AG08395 (cell line): ENCODE data around the gene CDH16.
"Not testable (repeated sequence)": the region's sequence is repeated elsewhere in the genome, so short reads cannot be mapped to it uniquely, and the experiment has no call there.

Experiments
- DNase-seq: peaks from one replicate; pipeline ENCODE4 v3.0.0; 2012; ENCODE audit warnings: mixed read lengths, low spot score

CDH16 gene

DNA sequence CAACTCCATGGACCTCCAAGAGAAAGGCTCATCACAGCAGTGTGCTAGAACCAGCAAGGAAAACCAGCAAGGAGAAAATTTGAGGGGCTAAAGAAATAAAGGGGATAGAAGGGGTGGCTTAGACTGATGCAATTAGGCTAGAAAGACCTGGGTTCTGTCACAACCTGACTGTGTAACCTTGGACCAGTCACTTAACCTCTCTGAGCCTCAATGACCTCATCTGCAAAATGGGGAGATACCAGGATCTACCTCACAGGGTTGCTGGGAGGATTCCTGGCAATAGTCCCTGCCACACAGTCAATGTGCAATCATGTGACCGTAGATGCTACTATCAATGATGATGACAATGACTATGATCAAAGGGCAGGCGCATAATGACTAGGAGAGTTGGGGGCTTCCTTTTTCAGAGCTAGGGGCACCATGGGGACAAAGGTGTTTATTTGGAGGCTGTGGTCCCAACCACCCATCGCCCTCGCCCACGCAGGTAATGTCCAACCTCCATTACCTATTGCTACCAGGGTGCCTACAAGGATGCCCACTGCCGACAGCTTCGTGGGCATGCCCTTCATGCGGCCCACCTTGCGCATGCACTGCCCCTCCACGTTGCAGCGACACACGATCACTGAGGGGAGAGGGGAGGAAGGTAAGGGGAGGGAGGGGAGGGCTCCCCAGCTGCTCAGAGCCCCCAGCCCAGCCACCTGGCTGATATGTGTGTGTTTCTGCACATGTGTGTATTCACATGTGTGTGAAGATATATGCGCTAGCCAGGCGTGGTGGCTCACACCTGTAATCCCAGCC, 9.7 kb downstream of the CDH16 start:
- DNase-seq: no peak

DNA sequence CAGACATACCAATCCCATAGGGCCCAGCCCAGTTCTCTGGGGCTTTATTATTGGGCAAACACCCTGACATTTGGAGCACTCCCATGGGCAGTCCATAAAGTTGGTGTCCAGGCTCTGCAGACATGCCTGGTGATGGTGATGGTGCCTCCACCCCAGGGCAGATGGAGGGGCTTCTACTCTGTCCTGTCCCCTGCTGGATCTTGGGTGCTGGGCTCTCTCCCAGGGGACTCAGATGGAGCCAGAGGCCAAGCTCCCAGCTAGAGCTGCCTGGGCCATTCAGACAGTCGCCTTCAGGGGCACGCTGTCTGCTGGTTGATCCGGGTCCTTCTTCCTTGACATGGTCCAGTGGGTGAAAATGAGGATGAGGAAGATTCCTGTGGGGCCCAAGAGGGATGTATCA, 10.6 kb downstream of the CDH16 start:
- no peak for DNase-seq

DNA sequence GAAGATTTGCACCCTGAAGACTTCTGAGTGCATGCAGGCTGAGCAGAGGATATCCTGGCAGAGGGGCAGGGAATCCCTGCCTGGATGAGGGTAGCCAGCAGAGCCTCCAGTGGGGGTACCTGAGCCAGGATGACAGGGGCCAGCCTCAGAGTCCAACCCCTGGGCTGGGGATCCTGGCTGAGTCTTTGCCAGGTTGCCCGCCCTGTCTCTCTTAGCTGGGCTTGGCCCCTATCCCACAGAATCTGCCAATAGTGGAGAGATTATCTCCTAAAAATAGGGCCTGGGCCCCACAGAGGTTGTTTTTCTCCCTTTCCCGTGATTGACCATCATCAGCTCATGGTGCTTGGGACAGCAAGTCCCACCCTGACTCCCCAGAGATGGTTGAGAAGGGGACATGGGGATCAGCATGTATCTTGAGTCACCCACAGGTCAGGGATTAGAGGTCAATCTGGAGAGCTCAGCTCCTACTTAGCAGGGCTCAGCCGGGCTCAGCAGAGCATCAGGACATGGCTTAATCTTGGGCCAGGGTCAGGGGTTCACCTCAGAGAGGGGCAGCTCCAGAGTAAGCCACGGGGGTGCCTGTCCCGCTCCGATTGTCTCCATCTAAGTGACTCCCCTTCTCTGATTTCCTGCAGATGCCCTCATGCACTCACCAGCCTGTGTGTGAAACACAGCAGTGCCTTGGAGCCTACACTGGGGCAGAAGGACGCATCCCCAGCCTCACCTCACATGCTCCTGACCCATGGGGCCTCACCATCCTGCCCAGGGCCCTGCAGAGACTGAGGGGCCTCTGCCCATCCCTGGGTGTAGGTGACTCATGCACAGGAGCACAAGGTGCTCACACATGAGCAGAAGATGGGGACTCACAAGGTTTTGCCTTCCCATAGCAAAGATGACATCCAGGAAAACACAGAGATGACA, 11.5 kb downstream of the CDH16 start:
- DNase-seq: no peak

DNA sequence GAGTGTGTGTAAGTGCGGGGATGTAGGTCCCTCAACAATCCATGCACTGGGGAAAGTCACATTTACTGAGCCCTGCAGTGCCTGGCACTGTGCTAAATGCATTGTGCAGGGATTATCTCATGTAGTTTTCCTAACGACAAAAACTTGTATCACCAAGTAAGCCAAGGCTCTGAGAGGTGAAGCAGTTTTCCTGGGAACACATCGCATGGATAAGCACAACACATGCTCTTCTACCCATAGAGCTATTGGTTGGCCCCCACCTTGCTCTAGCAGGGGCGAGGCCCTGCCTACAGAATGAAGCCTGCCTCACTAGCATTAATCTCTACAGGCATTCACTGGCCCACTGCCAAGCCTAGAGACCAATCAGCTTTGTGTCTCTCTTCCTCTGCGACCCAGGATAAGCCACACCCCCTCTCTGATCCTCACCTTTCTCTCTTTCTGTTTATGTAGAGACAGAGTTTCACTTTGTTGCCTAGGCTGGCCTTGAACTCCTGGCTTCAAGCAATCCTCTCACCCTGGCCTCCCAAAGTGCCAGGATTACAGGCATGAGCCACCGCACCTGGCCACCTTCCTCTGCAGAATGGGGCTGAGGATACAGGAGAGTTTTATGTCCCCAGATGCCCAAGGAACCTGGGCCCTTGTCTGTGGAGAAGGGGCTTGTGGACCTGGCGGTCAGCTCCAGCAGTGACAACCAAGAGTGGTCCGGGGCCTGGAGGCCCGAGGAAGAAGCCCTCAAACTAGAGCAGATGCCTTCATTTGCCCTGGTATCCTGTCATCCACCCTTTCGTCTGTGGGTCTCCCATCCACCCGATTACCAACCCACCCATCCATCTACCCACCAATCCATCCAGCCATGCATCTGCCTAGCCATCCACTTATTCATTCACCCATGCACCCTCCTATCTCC, 12.8 kb downstream of the CDH16 start:
- no peak for DNase-seq

DNA sequence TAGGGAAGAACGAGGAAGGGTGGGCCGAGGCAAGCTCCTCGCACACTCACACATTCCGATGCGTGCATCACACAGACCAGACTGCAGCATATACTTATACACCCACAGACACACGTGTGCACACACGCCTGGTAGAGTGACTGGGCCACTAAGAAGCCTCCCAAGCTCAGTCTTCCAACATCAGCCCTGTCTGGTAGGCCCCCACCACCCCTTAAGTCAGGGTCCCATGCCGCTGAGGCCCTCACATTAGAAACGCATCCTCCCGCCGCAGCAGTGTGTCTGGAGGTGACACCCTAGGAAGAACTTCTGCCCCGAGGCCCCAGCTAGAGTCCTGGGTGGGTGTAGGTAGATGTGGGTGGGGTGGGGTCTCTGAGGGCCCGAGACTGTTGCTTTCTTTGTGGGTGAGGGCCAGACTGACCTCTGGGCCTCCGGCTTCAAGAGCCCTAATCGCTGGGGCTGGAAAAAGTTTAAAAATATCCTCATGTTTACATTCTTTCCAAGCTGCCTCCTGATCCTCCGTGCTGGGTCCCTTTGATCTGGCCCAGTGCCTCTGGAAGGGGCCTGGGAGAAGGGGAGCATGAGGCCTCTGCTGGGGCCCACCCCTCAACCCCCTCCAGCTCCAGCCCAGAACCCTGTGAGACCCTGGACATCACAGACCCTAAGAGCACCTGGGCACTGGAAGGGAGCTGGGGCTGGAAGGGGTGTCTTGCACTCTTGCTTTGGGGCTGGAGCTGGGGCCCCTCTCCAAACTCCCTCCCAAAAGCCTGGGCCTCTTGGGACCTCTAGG, 13.6 kb downstream of the CDH16 start:
- no peak for DNase-seq

DNA sequence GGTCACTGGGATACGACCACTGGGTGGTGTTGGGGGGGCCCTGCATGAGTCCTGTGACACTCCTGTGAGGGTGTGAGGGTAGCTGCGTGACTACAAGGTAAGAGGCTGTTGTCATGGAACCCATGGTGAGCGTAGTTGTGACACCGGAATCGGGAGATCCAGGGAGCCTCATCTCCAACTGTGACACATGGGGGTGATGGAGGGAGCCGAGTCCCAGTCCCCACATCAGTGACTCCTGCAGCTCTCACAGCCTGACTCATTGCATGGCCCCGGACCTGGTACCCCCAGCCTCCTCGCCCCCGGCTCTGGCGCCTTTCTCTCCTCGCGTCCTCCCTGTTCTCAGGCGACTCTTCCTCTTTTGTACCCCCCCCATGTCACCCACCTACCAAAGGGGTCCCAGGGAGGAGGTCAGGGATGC, 14.2 kb downstream of the CDH16 start:
- no peak for DNase-seq

DNA sequence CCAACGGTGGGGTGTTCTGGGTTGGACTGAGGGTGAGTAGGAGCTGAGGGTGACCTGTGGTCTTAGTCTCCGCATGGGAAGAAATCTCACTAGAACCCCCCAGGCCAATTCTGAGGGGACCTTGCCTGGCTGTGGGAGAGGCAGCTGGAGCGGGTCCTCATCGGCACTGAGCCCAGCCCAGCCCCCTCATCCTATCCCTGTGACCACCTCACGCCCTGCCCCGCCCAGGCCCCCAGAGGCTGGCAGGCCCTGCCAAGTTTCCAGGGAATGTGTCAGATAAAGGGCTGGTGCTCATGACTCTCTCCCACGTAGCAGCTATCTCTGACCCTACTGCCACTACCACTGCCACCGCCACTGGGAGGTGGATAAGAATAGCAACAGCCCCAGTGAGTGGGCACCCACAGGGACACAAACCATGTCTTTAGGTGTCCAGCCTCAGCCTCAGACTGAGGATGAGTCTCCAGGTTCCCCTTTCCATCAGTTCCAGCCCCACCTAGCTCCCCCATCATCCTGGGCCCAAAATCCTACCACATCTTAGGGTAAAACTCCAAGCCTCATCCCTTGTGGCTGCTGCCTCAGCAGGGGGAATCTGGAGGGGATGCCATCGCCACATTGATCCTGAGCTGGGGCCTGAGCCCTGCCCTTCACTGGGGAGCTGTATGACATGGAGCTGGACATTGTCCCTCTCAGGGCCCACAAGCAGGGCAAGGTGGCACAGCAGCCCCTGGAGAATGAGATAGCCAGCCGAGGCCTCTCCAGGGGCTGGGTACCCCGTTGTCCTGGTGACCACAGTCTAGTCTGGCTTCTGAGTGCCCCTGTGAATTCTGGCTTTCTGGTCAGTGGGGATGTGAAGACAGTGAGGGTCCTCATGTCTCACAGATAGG, 14.9 kb downstream of the CDH16 start:
- DNase-seq: no peak

DNA sequence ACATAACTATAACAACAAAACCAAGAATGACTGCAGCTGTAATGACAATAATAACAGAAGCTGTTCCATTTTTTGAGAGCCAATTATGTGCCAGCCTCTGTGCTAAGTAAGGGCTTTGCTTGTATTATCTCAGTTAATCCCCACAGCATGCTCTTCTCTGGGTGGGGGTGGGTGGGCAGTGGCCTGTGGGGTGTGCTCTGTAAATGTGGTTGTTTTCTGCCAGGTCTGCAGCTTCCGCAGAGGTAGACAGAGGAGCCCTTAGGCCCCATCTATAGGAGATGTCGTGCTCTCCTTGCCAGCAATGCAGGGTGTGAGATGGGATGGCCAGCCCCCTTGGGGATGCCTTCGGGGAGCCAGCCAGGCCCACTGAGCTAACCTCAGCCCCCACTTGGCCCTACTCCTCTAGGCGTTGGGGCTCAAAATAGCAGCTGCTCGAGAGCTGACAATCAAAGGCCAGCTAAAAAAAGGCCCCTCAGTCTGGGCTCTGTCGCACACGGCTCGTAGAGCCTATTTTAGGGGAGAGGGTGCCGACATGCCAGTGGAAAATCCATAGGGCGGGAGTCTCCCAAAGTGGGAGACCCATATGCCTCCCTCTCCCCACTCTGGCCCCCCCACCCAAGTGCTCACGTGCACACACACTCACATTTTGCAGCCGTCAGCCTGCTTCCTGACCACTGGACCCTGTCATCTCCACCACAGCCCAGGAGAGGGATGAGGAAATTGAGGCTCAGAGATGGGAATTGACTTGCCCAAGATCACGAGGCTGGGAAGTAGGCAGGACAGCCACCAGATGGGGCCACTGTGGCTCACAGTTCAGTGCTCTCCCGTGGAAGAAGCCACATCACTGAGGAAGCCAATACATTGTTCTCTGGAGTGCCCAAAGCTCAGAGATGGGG, 15.8 kb downstream of the CDH16 start:
- no peak for DNase-seq

DNA sequence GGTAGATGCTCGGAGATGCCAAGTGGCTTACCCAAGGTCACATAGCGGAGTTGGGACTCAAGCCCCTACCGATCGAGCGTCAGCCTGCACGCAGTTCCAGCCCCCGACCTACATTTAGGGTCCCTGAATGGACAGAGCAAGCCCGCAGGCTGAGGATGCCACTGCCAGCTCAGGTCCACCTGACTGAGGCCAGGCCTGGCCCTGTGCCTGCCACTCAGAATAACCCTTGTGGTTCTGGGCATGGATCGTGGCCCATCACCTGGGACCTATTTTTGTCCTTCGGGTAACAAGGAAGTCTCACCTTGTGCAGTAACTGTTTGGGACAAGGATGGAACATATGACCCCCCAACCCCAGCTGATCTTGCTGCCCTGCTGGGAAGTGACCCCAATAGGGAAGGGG, 17.1 kb downstream of the CDH16 start:
- DNase-seq: no peak

DNA sequence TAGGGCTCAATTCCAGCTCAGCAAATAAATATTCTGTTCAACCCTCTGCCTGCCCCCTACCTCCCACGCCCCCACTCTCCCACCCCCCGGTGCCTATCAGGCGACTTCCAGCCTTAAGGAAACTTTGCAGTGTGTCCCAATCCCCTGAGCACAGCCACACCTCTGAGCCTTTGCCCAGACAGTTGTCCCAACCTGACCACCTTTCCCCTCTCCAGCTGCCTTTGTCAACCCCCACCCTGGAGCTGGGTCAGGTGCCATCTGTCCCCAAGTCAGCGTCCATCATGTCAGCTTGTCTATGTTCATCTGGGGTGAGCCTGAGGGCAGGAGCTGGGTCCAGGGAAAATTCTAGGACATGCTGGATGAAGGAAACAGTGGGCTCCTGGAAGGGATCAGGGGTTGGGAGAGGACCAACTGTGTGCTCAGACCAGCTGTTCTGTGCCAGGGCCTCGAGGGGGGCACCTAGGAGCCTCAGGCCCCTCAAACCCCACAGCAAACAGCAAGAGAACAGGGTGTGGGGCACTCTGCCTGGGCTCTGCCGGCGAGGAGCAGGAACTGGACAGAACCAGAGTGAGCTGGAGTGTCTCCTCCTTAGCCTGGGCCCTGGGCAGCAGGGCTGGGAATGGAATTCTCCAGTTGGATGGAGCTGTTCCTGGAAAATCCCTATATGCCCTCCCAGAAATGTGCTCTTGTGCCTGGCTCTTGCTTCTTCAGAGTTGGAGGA, 17.8 kb downstream of the CDH16 start:
- DNase-seq: no peak

DNA sequence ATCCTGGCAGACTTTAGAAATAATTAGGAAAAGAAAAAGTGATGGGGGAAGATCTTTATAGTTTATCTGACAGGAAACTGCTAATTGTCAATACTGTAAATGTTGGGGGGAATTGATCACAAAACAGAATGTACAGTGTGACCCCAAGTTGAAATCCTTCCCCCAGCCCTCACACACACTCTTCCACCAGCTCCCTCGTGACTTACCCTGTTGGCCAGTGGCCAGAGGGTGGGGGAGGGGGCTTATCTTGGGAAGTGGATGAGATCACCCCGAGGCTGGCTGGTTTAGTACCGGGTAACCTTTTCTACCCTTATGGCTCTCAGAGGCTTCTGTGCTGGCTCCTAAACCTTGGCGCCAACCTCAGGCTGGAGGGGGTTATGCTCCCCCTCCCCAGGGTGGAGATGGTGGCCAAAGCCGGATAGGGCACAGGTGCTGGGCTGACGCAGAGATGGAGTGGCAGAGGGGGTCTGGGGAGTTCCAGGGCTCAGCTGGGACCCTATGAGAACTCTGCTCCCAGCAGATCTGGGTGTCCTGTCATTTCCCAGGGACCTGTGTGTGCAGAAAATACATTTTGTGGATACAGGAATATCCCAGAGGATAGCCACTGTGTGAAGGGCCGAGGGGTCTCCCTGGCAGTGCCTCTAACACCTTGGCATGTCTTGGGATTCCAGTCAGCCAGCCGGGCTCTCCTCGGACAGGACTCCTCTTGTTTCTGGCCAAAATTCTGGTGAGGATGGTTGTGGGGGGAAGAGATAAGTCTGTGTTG, 18.6 kb downstream of the CDH16 start:
- DNase-seq: peak; percentile 52

DNA sequence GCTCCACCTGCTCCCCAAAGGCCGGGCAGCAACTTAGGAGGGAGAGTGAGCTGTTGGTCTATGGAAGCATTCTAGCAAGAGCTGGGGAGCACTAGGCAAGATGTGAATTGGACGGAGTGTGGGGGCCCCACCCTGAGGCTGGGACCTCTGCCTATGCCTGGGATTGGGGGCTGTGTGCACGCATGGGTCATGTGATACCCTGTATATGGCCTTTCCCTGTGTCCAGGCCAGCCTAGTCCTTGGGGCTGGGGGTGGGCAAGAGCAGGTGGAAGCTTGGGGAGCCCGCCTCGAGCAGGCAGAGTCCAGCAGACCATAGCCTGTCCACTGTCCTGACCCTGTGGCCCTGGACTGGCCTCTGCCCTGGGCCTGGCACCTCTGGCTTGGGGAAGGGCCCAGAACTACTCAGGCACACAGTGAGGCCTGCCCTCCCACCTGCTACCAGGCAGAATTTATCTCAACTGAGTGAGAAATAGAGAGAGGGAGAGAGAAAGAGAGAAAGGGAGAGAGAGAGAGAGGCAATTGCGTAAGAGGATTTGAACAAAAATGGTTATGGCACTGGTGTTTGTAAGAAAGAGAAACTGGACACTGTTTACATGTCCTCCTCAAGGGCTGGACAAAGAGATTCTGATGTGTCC, 19.3 kb downstream of the CDH16 start:
- DNase-seq: no peak

DNA sequence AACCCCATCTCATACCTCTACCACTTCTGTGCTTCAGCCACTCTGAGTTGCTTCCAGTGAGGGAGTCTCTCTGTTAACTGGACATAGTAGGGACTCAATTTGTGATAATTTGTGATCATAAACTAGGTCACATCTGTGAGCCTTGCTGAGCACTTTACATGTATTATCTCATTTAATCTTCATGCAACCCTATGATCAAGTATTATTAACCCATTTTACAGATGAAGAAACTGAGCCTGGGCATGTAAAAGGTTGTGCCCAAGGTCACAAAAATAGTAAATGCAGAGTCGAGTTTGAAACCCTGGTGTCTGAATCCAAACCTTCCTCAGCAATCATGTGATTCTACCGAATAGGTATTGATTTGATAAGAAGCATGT, 19.8 kb downstream of the CDH16 start:
- no peak for DNase-seq

DNA sequence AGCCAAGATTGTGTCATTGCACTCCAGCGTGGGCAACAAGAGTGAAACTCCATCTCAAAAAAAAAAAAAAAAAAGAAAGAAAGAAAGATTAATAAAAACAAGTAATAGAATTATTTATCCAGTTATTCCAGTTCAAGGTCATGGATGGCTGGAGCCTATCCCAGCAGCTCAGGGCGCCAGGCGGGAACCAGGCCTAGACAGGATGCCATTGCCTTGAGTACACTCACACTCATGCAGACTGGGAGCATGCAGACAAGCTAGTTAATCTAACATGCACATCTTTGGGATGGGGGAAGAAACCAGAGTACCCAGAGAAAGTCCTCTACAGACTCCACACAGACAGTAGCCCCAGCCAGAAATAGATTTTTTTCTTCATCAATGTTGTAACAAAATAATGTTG, 20.5 kb downstream of the CDH16 start:
- peak; percentile 38 for DNase-seq

DNA sequence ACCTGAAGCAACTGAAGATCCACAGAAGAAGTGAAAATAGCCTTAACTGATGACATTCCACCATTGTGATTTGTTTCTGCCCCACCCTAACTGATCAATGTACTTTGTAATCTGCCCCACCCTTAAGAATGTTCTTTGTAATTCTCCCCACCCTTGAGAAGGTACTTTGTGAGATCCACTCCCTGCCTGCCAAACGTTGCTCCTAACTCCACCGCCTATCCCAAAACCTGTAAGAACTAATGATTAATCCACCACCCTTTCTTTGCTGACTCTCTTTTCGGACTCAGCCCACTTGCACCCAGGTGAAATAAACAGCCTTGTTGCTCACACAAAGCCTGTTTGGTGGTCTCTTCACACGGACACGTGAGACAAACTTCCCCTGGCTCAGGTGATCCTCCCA, 22.0 kb downstream of the CDH16 start:
- not testable (repeated sequence) for DNase-seq

DNA sequence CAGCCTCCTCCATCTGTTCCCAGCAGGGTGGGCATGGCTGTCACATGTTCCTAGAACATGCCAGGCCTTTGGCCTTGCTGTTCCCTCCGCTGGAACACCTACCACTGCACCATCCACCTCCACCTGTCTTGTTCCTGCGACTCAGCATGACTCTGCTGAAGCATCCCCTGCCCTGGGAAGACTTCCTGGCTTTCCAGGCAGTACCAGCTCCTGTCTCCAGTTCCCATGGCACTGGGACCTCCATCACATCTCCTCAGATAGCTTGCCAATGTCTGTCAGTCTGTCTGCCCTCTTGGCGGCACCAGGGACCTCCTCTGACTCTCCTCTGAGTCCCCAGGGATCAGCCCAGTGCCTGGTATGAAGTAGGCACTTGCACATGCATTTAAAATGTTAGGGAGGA, 22.7 kb downstream of the CDH16 start:
- no peak for DNase-seq

DNA sequence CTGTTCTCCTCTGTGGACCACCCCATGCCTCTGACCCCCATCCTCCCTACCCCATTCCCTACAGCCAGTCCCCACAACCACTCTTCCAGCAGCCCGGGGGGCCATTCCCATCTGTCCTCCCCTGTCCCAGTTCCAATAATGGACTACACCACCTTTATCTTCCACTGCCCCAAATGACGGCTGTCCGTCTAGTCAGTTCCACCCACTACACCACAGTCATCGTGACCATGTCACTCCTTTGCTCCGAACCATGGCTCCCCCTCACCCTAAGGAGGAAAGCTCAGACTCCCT, 23.1 kb downstream of the CDH16 start:
- no peak for DNase-seq
